ENCODE measurements around the gene P2RY6.

GRCh38 chr11:73240190-73240781, 31.9 kb upstream of the P2RY6 start:
- TF ChIP-seq CTCF (optimal IDR thresholded peaks at IDR 0.05 in 1 of 3, IDR thresholded peaks at IDR 0.05 in 1 of 3, conservative IDR thresholded peaks at IDR 0.05 in 1 of 3; ENCODE audit: extremely low read depth in 1 of 3, insufficient read depth in 2 of 3, low read length in 3 of 3) (no peak), EZH2 (IDR thresholded peaks at IDR 0.05; ENCODE audit: low read length) (no peak)

All from keratinocyte (primary cell).